Mucosa of rectum (tissue), 2 donors: ENCODE measurements around the gene SUPT20HL2.
"Not testable (repeated sequence)": the region's sequence is repeated elsewhere in the genome, so short reads cannot be mapped to it uniquely, and the experiment has no call there.

ENCODE experiments used
- H3K27ac ChIP-seq, 2 donors: one replicate each; pipeline ENCODE4 v1.7.0; 2013; ENCODE audit warnings: inconsistent platforms in 2 of 2, low read depth in 2 of 2, low read length in 2 of 2
- H3K27me3 ChIP-seq, 2 donors: one replicate each; pipeline ENCODE4 v1.7.0; 2013; ENCODE audit warnings: low read length in 2 of 2; ENCODE audit not compliant: control insufficient read depth in 2 of 2, insufficient read depth in 2 of 2
- H3K36me3 ChIP-seq, 2 donors: one replicate each; pipeline ENCODE4 v1.7.0; 2013; ENCODE audit warnings: low read length in 2 of 2; ENCODE audit not compliant: control insufficient read depth in 2 of 2, insufficient read depth in 2 of 2
- H3K4me1 ChIP-seq, 2 donors: one replicate each; pipeline ENCODE4 v1.7.0; 2013; ENCODE audit warnings: low read length in 2 of 2, mild to moderate bottlenecking in 1 of 2; ENCODE audit not compliant: control insufficient read depth in 2 of 2, insufficient read depth in 2 of 2
- H3K4me3 ChIP-seq, 2 donors: one replicate each; pipeline ENCODE4 v1.7.0; 2013; ENCODE audit warnings: low read length in 2 of 2
- H3K9ac ChIP-seq, 2 donors: one replicate each; pipeline ENCODE4 v1.7.0; 2013; ENCODE audit warnings: low read length in 2 of 2, low read depth in 1 of 2, mild to moderate bottlenecking in 1 of 2
- H3K9me3 ChIP-seq, 2 donors: one replicate each; pipeline ENCODE4 v1.7.0; 2013; ENCODE audit warnings: low read length in 2 of 2; ENCODE audit not compliant: control insufficient read depth in 2 of 2
- donor health status: healthy.
- donor health status: Normal muscosa, but diverticular disease.

Gene SUPT20HL2

DNA sequence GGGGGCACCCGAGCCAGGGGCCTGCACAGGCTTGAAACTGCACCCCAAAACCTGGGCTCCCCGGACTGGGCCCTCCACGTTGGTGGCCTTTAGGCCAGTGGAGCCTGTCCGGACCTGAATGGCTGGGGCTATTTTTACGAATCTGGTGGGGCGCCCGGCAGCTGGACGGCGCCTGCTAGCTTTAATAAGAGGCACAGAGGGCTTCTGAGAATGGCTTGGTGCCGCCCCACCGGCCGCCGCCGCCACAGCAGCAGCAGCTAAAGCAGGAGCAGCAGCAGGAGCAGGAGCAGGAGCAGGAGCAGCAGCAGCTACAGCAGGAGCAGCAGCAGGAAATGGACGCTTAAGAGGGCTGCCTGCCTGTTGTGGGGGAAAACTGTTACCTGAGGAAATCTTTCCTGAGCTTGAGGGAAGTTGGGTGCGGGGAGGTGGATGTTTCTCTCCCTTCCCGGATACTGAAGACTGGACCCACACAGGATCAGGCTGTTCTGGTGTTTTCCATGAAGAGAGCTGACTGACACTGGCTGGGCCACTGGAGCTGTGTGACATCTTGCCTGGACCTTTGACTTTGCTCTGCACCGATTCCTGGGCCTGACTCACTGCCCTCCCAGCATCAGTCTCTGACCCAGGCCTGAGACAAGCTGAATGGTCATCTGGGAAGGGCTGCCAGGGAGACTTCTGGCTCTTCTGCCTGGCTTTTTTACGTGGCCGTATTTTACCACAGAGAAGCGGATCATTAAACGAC lies 2.2 kb downstream of the SUPT20HL2 start:
- H3K9ac ChIP-seq, H3K4me3 ChIP-seq, H3K9me3 ChIP-seq, H3K27me3 ChIP-seq, H3K27ac ChIP-seq, H3K4me1 ChIP-seq, H3K36me3 ChIP-seq: not testable (repeated sequence)

GRCh38 chrX:24310916-24311315 lies 3.0 kb downstream of the SUPT20HL2 start:
- H3K27me3 ChIP-seq, H3K4me1 ChIP-seq, H3K9ac ChIP-seq, H3K4me3 ChIP-seq, H3K27ac ChIP-seq, H3K36me3 ChIP-seq, H3K9me3 ChIP-seq: not testable (repeated sequence)

GRCh38 chrX:24309580-24310374 lies 4.1 kb downstream of the SUPT20HL2 start:
- not testable (repeated sequence) for H3K4me3 ChIP-seq, H3K4me1 ChIP-seq, H3K27me3 ChIP-seq, H3K9ac ChIP-seq, H3K36me3 ChIP-seq, H3K27ac ChIP-seq, H3K9me3 ChIP-seq

GRCh38 chrX:24308803-24309202 lies 5.1 kb downstream of the SUPT20HL2 start:
- not testable (repeated sequence) for H3K9ac ChIP-seq, H3K9me3 ChIP-seq, H3K4me3 ChIP-seq, H3K4me1 ChIP-seq, H3K36me3 ChIP-seq, H3K27ac ChIP-seq, H3K27me3 ChIP-seq

DNA sequence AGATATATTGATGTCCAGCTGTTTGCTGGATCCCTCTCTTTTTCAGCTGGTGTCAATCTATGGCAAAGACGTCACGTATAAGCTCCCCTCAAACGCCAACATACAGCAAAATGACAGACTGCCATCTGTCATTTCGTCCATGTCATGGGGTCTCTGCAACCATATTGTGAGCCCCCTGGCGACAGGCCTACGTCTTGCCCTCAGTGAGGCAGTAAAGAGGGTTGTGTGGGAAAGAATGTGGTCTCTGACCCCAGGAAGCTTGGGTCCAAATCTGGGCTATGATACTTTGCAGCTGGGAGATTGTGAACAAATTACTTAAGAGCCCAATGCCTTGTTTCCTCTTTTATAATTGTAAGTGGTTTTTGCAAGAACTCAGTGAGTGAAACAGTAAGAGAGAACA lies 7.4 kb downstream of the SUPT20HL2 start:
- H3K4me3 ChIP-seq: no peak overlapping the region
- H3K4me1 ChIP-seq: no peaks in the 10 kb centered on the region
- H3K9me3 ChIP-seq: no peaks in the 10 kb centered on the region
- no peaks in the 10 kb centered on the region for H3K27me3 ChIP-seq
- no peak overlapping the region for H3K9ac ChIP-seq
- H3K36me3 ChIP-seq: no peaks in the 10 kb centered on the region
- no peak overlapping the region for H3K27ac ChIP-seq

GRCh38 chrX:24305905-24306304 lies 8.0 kb downstream of the SUPT20HL2 start:
- no peaks in the 10 kb centered on the region for H3K36me3 ChIP-seq
- no peak overlapping the region for H3K4me3 ChIP-seq
- H3K27ac ChIP-seq: no peak overlapping the region
- H3K9ac ChIP-seq: no peak overlapping the region
- no peaks in the 10 kb centered on the region for H3K9me3 ChIP-seq
- no peaks in the 10 kb centered on the region for H3K4me1 ChIP-seq
- no peaks in the 10 kb centered on the region for H3K27me3 ChIP-seq

DNA sequence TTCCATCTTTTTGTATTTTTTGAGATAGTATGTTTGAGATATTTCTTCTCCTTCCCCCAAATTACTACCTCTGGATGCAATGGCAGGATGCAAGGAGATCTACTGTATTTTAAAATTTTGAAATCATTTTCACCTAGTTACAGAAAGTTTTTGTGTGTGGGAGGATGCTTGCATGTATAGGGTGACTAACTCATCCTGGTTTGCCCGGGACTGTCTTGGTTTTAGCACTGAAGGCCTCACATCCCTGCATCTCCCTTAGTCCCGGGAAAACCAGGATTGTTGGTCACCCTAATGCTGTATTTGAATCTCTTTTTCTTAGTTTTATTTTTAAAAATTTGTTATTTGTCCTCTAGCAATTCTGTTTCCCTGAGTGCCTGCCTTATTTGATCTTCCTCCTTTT lies 12.1 kb downstream of the SUPT20HL2 start:
- Histone ChIP-seq H3K9me3 (no peaks in the 10 kb centered on the region), H3K4me3 (no peak overlapping the region), H3K27ac (no peak overlapping the region), H3K4me1 (no peaks in the 10 kb centered on the region), H3K27me3 (peaks cover 3 to 6% of the 10 kb centered on the region in 2 donors), H3K36me3 (no peaks in the 10 kb centered on the region), H3K9ac (no peak overlapping the region)

GRCh38 chrX:24301060-24301459 lies 12.8 kb downstream of the SUPT20HL2 start:
- no peaks in the 10 kb centered on the region for H3K4me1 ChIP-seq
- no peak overlapping the region for H3K9ac ChIP-seq
- no peaks in the 10 kb centered on the region for H3K36me3 ChIP-seq
- no peaks in the 10 kb centered on the region for H3K9me3 ChIP-seq
- peaks cover 3 to 7% of the 10 kb centered on the region in 2 donors for H3K27me3 ChIP-seq
- no peak overlapping the region for H3K27ac ChIP-seq
- no peak overlapping the region for H3K4me3 ChIP-seq

DNA sequence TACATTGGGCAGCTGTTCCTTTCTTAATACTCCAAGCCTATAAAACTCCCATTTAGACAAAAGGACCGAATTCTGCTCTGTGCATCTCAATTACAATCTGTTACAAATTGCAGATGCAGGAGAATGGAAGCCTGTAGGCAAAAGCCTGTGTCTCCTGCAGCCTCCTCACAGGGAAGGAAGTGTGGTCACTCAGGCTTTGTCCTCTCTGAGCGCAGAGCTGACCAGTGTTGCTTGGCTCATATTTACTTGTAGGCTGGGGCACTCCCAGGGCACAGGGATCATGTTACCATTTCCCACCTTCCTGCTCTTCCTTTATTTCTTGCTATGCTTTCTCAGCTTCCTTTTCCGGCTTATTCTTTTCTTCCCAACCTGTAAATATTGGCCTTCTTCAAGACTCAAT lies 15.7 kb downstream of the SUPT20HL2 start:
- Histone ChIP-seq H3K4me3 (no peak overlapping the region), H3K36me3 (no peaks in the 10 kb centered on the region), H3K9ac (no peak overlapping the region), H3K27me3 (peaks cover 3 to 7% of the 10 kb centered on the region in 2 donors), H3K4me1 (no peaks in the 10 kb centered on the region), H3K27ac (no peak overlapping the region), H3K9me3 (no peaks in the 10 kb centered on the region)

DNA sequence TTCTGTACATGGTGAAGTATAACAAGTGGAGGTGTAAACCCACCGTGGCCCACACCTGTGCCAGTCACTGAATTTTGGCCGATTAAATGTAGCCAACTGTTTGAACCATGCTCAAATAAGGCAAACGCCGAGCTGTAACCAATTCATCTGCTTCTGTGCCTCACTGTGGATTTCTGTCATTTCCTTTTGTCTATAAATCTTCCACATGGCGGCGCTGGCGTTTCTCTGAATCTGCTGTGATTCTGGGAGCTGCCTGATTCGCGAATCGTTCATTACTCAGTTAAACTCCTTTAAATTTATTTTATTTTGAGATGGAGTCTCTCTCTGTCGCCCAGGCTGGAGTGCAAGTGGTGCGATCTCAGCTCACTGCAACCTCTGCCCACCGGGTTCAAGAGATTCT lies 19.2 kb downstream of the SUPT20HL2 start:
- Histone ChIP-seq H3K4me1 (no peaks in the 10 kb centered on the region), H3K9ac (no peak overlapping the region), H3K36me3 (no peaks in the 10 kb centered on the region), H3K27me3 (peaks cover 3 to 11% of the 10 kb centered on the region in 2 donors), H3K27ac (no peak overlapping the region), H3K9me3 (no peaks in the 10 kb centered on the region), H3K4me3 (no peak overlapping the region)
